GM23338 (cell line): ENCODE measurements around the gene FRRS1L. TPM values are rescaled to one million over a fixed set of nuclear protein-coding genes. Genes with fewer than 3 reads are reported as not detected.

ENCODE experiments used
- ATAC-seq: fragments of 200-7000 bp; cut with Tn5 transposase; 3 replicates; pipeline ENCODE4 v1.9.1; 2020
- DNase-seq: peaks from one replicate; pipeline ENCODE4 v3.0.0-alpha.2; 2015; ENCODE audit warnings: low spot score
- H2AFZ ChIP-seq: fragments of 200-600 bp; sonication (generic); 2 replicates; pipeline ENCODE4 v1.8.0; 2016; ENCODE audit warnings: antibody characterized with exemption, mild to moderate bottlenecking, moderate library complexity
- H3F3A ChIP-seq: fragments of 200-600 bp; sonication (generic); replicated peaks from 2 replicates; pipeline ENCODE4 v1.8.0; 2017; ENCODE audit warnings: antibody characterized with exemption, mixed run types, low read depth
- H3K27ac ChIP-seq: fragments of 200-600 bp; sonication (generic); 2 replicates; pipeline ENCODE4 v1.6.1; 2016; ENCODE audit warnings: low read depth
- H3K27me3 ChIP-seq: fragments of 200-600 bp; sonication (generic); 2 replicates; pipeline ENCODE4 v1.8.0; 2016; ENCODE audit warnings: mild to moderate bottlenecking, mixed run types, moderate library complexity; ENCODE audit not compliant: insufficient read depth
- H3K36me3 ChIP-seq: fragments of 200-600 bp; sonication (generic); 2 replicates; pipeline ENCODE4 v1.8.0; 2016; ENCODE audit warnings: mild to moderate bottlenecking; ENCODE audit not compliant: insufficient read depth
- H3K4me1 ChIP-seq: fragments of 200-600 bp; sonication (generic); 2 replicates; pipeline ENCODE4 v1.8.0; 2016; ENCODE audit warnings: mild to moderate bottlenecking, moderate library complexity; ENCODE audit not compliant: insufficient read depth
- H3K4me2 ChIP-seq: fragments of 200-600 bp; sonication (generic); 2 replicates; pipeline ENCODE4 v1.7.1; 2017; ENCODE audit warnings: mixed run types
- H3K4me3 ChIP-seq: fragments of 200-600 bp; sonication (generic); 2 replicates; pipeline ENCODE4 v1.6.1; 2016; ENCODE audit warnings: mixed run types
- H3K79me2 ChIP-seq: fragments of 200-600 bp; sonication (generic); replicated peaks from 2 replicates; pipeline ENCODE4 v1.8.0; 2017; ENCODE audit warnings: mild to moderate bottlenecking; ENCODE audit not compliant: insufficient read depth
- H3K9me2 ChIP-seq: fragments of 200-600 bp; sonication (generic); 2 replicates; pipeline ENCODE4 v1.8.0; 2017; ENCODE audit not compliant: insufficient read depth
- H4K20me1 ChIP-seq: fragments of 200-600 bp; sonication (generic); replicated peaks from 2 replicates; pipeline ENCODE4 v1.8.0; 2017; ENCODE audit warnings: mild to moderate bottlenecking; ENCODE audit not compliant: insufficient read depth
- H3K27ac Mint-ChIP-seq: 2 replicates; pipeline ENCODE4 v1.8.0; 2020; ENCODE audit warnings: inconsistent platforms, mild to moderate bottlenecking, moderate library complexity, mixed read lengths
- H3K27me3 Mint-ChIP-seq: 3 replicates; pipeline ENCODE4 v1.8.0; 2022; ENCODE audit warnings: low read depth, mild to moderate bottlenecking, moderate library complexity, mixed read lengths, inconsistent platforms; ENCODE audit not compliant: insufficient read depth, poor library complexity
- H3K36me3 Mint-ChIP-seq: 3 replicates; pipeline ENCODE4 v1.8.0; 2021; ENCODE audit warnings: low read depth, mild to moderate bottlenecking, inconsistent platforms, moderate library complexity, mixed read lengths
- H3K4me1 Mint-ChIP-seq: 3 replicates; pipeline ENCODE4 v1.8.0; 2020; ENCODE audit warnings: mild to moderate bottlenecking, inconsistent platforms, mixed read lengths
- H3K4me3 Mint-ChIP-seq: 3 replicates; pipeline ENCODE4 v1.8.0; 2021; ENCODE audit warnings: moderate library complexity, mild to moderate bottlenecking, inconsistent platforms, mixed read lengths
- H3K9me3 Mint-ChIP-seq: 3 replicates; pipeline ENCODE4 v1.8.0; 2020; ENCODE audit warnings: moderate library complexity, mild to moderate bottlenecking, inconsistent platforms, mixed read lengths
- CREB1 ChIP-seq: fragments of 250-450 bp; sonication (Bioruptor Pico); IDR thresholded peaks from 2 replicates; pipeline ENCODE4 v1.5.0; 2020; ENCODE audit warnings: low read depth, mild to moderate bottlenecking, moderate library complexity
- CTCF ChIP-seq, 2 experiments: fragments of 200-600 bp in 1 of 2; sonication (generic) in 1 of 2; conservative IDR thresholded peaks; 2 replicates each; pipeline versions ENCODE4 v1.5.1 to v1.6.1; 2016 to 2017; ENCODE audit warnings: antibody characterized with exemption in 2 of 2, low read depth in 2 of 2, mild to moderate bottlenecking in 2 of 2, moderate library complexity in 1 of 2
- ETS1 ChIP-seq: IDR thresholded peaks from 2 replicates; pipeline ENCODE4 v1.6.1; 2016; ENCODE audit warnings: antibody characterized with exemption
- EZH2 ChIP-seq: fragments of 200-600 bp; sonication (generic); IDR thresholded peaks from one replicate; pipeline ENCODE4 v1.8.0; 2017; ENCODE audit warnings: antibody characterized with exemption, mild to moderate bottlenecking, low read depth; ENCODE audit not compliant: unreplicated experiment
- EZH2phosphoT487 ChIP-seq: fragments of 200-600 bp; sonication (generic); IDR thresholded peaks from one replicate; pipeline ENCODE4 v1.8.1; 2018; ENCODE audit warnings: antibody characterized with exemption; ENCODE audit not compliant: unreplicated experiment
- JUNB ChIP-seq: IDR thresholded peaks from one replicate; pipeline ENCODE4 v1.6.1; 2016; ENCODE audit warnings: antibody characterized with exemption; ENCODE audit not compliant: unreplicated experiment
- POLR2AphosphoS5 ChIP-seq: IDR thresholded peaks from 2 replicates; pipeline ENCODE4 v1.6.1; 2016; ENCODE audit warnings: antibody characterized with exemption, low read depth
- ZNF114 ChIP-seq: fragments of 250-450 bp; sonication (Bioruptor Pico); IDR thresholded peaks from 2 replicates; pipeline ENCODE4 v1.5.0; 2020; ENCODE audit warnings: mild to moderate bottlenecking, moderate library complexity
- polyA plus RNA-seq: library from polyadenylated mRNA; unstranded; fragments of >200 nt; fragmentation: Nextera tagmentation; extraction: Ambion mirVana; gene quantifications from 2 replicates; pipeline ENCODE4 v1.2.1, GENCODE V29; 2016
- total RNA-seq: library from RNA; depleted of rRNA; stranded (reverse); fragments of >200 nt; shearing (Covaris generic); gene quantifications from 2 replicates; pipeline ENCODE4 v1.2.3, GENCODE V29; 2014
- TF ChIP-seq, protein P1 (sequence below): IDR thresholded peaks from one replicate; pipeline ENCODE4 v1.6.1; 2018; ENCODE audit warnings: antibody characterized with exemption; ENCODE audit not compliant: unreplicated experiment

Gene FRRS1L
- total and polyA plus RNA-seq, 2 experiments from 2014 or later, result 0.37 to 1.1 TPM

DNA sequence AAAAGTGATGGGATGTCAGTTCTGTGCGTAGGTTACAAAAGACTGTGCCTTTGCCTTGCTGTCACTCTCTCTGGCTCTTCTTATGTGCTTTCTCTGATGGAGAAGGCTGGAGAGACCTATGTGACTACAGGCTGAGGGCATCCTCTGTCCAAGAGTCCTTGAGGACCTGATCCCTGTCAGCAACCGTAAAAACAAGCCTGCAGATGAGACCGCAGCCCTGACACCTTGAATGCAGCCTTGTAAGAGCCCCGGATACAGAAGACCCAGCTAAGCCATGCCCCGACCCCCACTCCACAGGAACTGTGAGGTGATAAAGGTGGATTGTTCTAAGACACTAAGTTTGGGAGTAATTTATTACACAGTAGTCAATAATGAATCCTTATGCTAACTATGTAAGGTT, 32.6 kb upstream of the FRRS1L start:
- H3K27ac Mint-ChIP-seq, result no peak overlapping the region
- no peak for ATAC-seq

DNA sequence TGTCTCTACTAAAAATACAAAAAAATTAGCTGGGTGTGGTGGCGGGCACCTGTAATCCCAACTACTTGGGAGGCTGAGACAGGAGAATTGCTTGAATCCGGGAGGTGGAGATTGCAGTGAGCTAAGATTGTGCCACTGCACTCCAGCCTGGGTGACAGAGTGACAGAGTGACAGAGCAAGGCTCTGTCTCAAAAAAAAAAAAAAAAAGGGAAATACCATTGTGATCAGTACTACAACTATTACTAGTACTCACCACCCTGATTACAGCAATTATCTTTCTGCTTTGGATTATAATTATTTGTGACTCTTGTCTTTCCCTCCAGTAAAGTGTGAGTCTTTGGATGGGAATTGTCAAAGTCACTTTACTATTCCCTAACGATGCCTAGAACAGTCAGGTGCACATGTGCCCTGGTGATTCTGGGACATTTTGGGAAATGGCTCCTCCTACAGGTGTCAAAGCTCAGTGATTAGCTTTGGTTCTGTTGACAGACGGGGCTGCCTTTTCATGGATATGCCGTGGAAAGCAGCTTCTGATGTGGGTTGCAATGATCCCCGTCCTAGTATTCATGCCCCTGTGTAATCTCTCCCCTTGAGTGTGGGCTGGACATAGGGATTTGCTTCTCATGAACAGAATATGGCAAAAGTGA, 31.8 kb upstream of the FRRS1L start:
- no peaks in the 10 kb centered on the region for H3K36me3 ChIP-seq
- Mint-ChIP-seq H3K4me3 (no peak overlapping the region), H3K4me1 (no peaks in the 10 kb centered on the region), H3K9me3 (no peaks in the 10 kb centered on the region), H3K27me3 (peaks cover 6% of the 10 kb centered on the region), H3K27ac (no peak overlapping the region), H3K36me3 (no peaks in the 10 kb centered on the region)
- ATAC-seq (peak; percentile 83), DNase-seq (peak; percentile 66)
- H2AFZ ChIP-seq, result no peak overlapping the region
- H3K79me2 ChIP-seq, result no peaks in the 10 kb centered on the region
- TF ChIP-seq ZNF114 (no peak), JUNB (no peak), CTCF (conservative IDR thresholded peaks at IDR 0.05; ENCODE audit: low read depth in 2 of 2) (peak; percentile 52 to 74), EZH2phosphoT487 (no peak), ETS1 (no peak), CREB1 (no peak), POLR2AphosphoS5 (no peak)
- TF ChIP-seq, protein P1, sequence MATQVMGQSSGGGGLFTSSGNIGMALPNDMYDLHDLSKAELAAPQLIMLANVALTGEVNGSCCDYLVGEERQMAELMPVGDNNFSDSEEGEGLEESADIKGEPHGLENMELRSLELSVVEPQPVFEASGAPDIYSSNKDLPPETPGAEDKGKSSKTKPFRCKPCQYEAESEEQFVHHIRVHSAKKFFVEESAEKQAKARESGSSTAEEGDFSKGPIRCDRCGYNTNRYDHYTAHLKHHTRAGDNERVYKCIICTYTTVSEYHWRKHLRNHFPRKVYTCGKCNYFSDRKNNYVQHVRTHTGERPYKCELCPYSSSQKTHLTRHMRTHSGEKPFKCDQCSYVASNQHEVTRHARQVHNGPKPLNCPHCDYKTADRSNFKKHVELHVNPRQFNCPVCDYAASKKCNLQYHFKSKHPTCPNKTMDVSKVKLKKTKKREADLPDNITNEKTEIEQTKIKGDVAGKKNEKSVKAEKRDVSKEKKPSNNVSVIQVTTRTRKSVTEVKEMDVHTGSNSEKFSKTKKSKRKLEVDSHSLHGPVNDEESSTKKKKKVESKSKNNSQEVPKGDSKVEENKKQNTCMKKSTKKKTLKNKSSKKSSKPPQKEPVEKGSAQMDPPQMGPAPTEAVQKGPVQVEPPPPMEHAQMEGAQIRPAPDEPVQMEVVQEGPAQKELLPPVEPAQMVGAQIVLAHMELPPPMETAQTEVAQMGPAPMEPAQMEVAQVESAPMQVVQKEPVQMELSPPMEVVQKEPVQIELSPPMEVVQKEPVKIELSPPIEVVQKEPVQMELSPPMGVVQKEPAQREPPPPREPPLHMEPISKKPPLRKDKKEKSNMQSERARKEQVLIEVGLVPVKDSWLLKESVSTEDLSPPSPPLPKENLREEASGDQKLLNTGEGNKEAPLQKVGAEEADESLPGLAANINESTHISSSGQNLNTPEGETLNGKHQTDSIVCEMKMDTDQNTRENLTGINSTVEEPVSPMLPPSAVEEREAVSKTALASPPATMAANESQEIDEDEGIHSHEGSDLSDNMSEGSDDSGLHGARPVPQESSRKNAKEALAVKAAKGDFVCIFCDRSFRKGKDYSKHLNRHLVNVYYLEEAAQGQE, result no peak
- no peaks in the 10 kb centered on the region for H3F3A ChIP-seq
- H3K27me3 ChIP-seq, result no peaks in the 10 kb centered on the region
- H3K4me3 ChIP-seq, result no peak overlapping the region
- no peaks in the 10 kb centered on the region for H3K9me2 ChIP-seq
- H3K4me1 ChIP-seq, result no peaks in the 10 kb centered on the region
- H4K20me1 ChIP-seq, result no peaks in the 10 kb centered on the region
- no peak overlapping the region for H3K27ac ChIP-seq
- H3K4me2 ChIP-seq, result no peak overlapping the region

More for the DNA sequence above, 32.6 kb upstream of the FRRS1L start:
- H2AFZ ChIP-seq, result no peak overlapping the region
- Mint-ChIP-seq H3K36me3 (no peaks in the 10 kb centered on the region), H3K27me3 (peaks cover 5% of the 10 kb centered on the region), H3K9me3 (no peaks in the 10 kb centered on the region), H3K4me3 (no peak overlapping the region), H3K4me1 (no peaks in the 10 kb centered on the region)
- H4K20me1 ChIP-seq, result no peaks in the 10 kb centered on the region
- H3K79me2 ChIP-seq, result no peaks in the 10 kb centered on the region
- no peak overlapping the region for H3K4me3 ChIP-seq
- no peak for DNase-seq
- TF ChIP-seq POLR2AphosphoS5 (no peak), EZH2phosphoT487 (no peak), CTCF (conservative IDR thresholded peaks at IDR 0.05; ENCODE audit: low read depth in 2 of 2) (no peak), EZH2 (no peak)
- H3K4me2 ChIP-seq, result no peak overlapping the region
- H3K27me3 ChIP-seq, result no peaks in the 10 kb centered on the region
- H3K36me3 ChIP-seq, result no peaks in the 10 kb centered on the region
- no peaks in the 10 kb centered on the region for H3K9me2 ChIP-seq
- H3K27ac ChIP-seq, result no peak overlapping the region
- H3K4me1 ChIP-seq, result no peaks in the 10 kb centered on the region
- H3F3A ChIP-seq, result no peaks in the 10 kb centered on the region
